Thoracic aorta (tissue), 2 donors: ENCODE data around the gene TRIM63. TPM values are rescaled to one million over a fixed set of nuclear protein-coding genes. Genes with fewer than 3 reads are reported as not detected.

Experiments used
- ATAC-seq: fragments of 150-250 bp; one replicate; pipeline ENCODE4 v1.8.0; 2017; ENCODE audit warnings: low read depth; ENCODE audit not compliant: insufficient number of reproducible peaks, low FRiP score
- DNase-seq: peaks from one replicate; pipeline ENCODE4 v3.0.0-alpha.2; 2020; ENCODE audit warnings: low spot score
- H3K27ac ChIP-seq, 2 donors: fragments of 200-600 bp; sonication (generic); 1 replicate in 1 of 2; 2 replicates in 1 of 2; pipeline ENCODE4 v1.5.1; 2016; ENCODE audit warnings: mild to moderate bottlenecking in 2 of 2, moderate library complexity in 2 of 2
- H3K27me3 ChIP-seq: fragments of 200-600 bp; sonication (generic); replicated peaks from 2 replicates; pipeline ENCODE4 v1.6.0; 2016; ENCODE audit warnings: mild to moderate bottlenecking; ENCODE audit not compliant: insufficient read depth
- H3K36me3 ChIP-seq: fragments of 200-600 bp; sonication (generic); one replicate; pipeline ENCODE4 v1.5.1; 2016
- H3K4me1 ChIP-seq, 2 donors: fragments of 200-600 bp; sonication (generic); 1 replicate in 1 of 2; 2 replicates in 1 of 2; pipeline versions ENCODE4 v1.5.1 to v1.6.0; 2016; ENCODE audit warnings: low read depth in 2 of 2, mild to moderate bottlenecking in 1 of 2; ENCODE audit not compliant: control insufficient read depth in 1 of 2
- H3K4me3 ChIP-seq: fragments of 200-600 bp; sonication (generic); 2 replicates; pipeline ENCODE4 v1.5.1; 2016; ENCODE audit warnings: mild to moderate bottlenecking
- H3K9me3 ChIP-seq: fragments of 200-600 bp; sonication (generic); 2 replicates; pipeline ENCODE4 v1.5.1; 2016
- total RNA-seq, 2 donors: library from RNA; depleted of rRNA; stranded (reverse); fragments of >200 nt; gene quantifications; one replicate each; pipeline versions ENCODE4 v1.1.0 to v1.2.3, GENCODE V29; 2016
- TF ChIP-seq, protein P1 (sequence below): fragments of 200-600 bp; sonication (generic); IDR thresholded peaks from one replicate; pipeline ENCODE4 v1.5.1; 2019; ENCODE audit warnings: antibody characterized with exemption

The TRIM63 gene
- total RNA-seq, 2 donors from 2014 or later = not detected

DNA sequence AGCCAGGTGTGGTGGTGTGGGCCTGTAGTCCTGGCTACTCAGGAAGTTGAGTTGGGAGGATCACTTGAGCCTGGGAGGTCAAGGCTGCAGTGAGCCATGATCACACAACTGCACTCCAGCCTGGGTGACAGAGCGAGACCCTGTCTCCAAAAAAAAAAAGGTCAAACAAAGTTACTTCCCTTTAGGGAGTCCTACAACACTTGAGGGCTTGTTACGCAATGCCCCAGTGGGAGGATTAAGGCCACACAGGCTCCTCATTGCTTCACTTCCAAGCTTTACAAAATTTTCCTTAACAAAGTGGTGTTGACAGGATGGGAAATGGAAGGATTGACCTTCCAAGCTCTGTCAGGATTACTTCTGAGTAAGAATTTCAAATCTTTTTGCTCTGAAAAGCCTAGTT, 52.1 kb downstream of the TRIM63 start:
- H3K27me3 ChIP-seq = no peaks in the 10 kb centered on the region
- DNase-seq (no peak), ATAC-seq (no peak)
- no peaks in the 10 kb centered on the region for H3K9me3 ChIP-seq
- H3K27ac ChIP-seq = no peak overlapping the region
- no peak overlapping the region for H3K4me3 ChIP-seq
- peaks cover 0 to 6% of the 10 kb centered on the region in 2 donors for H3K4me1 ChIP-seq
- no peaks in the 10 kb centered on the region for H3K36me3 ChIP-seq
- TF ChIP-seq, protein P1, sequence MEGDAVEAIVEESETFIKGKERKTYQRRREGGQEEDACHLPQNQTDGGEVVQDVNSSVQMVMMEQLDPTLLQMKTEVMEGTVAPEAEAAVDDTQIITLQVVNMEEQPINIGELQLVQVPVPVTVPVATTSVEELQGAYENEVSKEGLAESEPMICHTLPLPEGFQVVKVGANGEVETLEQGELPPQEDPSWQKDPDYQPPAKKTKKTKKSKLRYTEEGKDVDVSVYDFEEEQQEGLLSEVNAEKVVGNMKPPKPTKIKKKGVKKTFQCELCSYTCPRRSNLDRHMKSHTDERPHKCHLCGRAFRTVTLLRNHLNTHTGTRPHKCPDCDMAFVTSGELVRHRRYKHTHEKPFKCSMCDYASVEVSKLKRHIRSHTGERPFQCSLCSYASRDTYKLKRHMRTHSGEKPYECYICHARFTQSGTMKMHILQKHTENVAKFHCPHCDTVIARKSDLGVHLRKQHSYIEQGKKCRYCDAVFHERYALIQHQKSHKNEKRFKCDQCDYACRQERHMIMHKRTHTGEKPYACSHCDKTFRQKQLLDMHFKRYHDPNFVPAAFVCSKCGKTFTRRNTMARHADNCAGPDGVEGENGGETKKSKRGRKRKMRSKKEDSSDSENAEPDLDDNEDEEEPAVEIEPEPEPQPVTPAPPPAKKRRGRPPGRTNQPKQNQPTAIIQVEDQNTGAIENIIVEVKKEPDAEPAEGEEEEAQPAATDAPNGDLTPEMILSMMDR = no peak

DNA sequence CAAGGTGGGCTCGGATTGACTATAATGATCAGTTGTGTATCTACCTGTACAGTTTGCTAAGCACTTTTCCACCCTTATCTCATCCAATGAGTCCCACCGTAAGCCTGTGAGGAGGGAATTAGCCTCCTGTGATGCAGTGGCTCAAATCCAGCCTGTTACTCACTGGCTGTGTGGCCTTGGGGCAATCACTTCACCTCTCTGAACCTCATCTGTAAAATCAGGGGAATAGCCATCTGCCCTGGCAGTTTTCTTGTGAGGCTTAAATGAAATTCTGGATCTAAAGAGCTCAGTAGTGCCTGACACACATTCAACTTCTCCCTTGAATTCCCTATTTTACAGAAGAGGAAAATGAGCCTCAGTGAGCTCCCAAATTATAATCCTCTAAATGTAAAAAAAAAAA, 53.3 kb downstream of the TRIM63 start:
- DNase-seq = no peak
- TF ChIP-seq, protein P1 = no peak
- no peaks in the 10 kb centered on the region for H3K36me3 ChIP-seq

DNA sequence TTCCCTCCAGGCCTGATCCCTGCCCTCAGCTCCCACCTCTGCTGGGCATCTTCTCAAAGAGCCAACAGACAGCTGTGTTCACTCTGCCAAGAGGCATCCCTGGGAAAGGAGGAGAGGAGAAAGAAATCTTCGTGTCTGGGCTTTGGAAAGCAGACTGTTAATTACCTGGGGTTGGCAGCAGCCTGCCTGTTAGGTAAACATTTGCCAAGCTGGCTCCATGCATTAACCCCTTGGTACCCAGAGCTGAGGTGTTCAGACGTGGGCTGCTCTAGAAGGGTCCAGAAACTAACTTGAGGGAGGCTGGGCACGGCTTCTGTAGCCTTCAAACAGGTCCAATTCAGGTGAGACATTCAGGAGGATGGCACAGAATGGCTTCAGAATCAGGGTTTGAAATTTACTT, 54.6 kb downstream of the TRIM63 start:
- no peak overlapping the region for H3K4me3 ChIP-seq
- no peak overlapping the region for H3K27ac ChIP-seq
- DNase-seq = no peak
- ATAC-seq = no peak
- TF ChIP-seq, protein P1 = no peak
- no peaks in the 10 kb centered on the region for H3K27me3 ChIP-seq
- H3K4me1 ChIP-seq = no peaks in the 10 kb centered on the region
- H3K9me3 ChIP-seq = no peaks in the 10 kb centered on the region
- no peaks in the 10 kb centered on the region for H3K36me3 ChIP-seq

More for the DNA sequence above, 53.3 kb downstream of the TRIM63 start:
- ATAC-seq = no peak
- no peaks in the 10 kb centered on the region for H3K4me1 ChIP-seq
- no peaks in the 10 kb centered on the region for H3K9me3 ChIP-seq
- no peaks in the 10 kb centered on the region for H3K27me3 ChIP-seq
- no peak overlapping the region for H3K4me3 ChIP-seq
- H3K27ac ChIP-seq = no peak overlapping the region

DNA sequence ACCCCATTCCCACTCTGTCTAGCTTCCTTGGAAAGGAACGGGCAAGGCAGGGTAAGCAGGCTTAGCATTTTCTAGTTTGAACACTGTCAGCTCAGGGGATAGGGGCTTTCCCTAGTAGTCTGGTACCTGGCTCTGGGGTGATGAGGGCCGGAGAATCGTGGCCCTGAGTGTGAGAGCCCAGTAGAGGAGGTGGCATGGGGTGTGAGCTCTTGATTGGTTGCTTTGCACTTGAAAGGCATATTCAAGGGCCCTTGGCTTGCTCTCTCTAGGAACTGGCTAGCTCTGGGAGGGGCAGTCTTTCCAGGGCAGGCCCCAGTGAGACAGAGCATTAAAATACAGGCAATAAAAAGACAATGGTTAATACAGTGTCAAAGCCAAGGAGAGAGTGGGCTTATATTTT, 56.6 kb downstream of the TRIM63 start:
- Histone ChIP-seq H3K9me3 (no peaks in the 10 kb centered on the region), H3K4me3 (no peak overlapping the region), H3K27ac (no peak overlapping the region), H3K27me3 (no peaks in the 10 kb centered on the region), H3K4me1 (no peaks in the 10 kb centered on the region), H3K36me3 (no peaks in the 10 kb centered on the region)
- TF ChIP-seq, protein P1 = no peak
- no peak for ATAC-seq
- no peak for DNase-seq

DNA sequence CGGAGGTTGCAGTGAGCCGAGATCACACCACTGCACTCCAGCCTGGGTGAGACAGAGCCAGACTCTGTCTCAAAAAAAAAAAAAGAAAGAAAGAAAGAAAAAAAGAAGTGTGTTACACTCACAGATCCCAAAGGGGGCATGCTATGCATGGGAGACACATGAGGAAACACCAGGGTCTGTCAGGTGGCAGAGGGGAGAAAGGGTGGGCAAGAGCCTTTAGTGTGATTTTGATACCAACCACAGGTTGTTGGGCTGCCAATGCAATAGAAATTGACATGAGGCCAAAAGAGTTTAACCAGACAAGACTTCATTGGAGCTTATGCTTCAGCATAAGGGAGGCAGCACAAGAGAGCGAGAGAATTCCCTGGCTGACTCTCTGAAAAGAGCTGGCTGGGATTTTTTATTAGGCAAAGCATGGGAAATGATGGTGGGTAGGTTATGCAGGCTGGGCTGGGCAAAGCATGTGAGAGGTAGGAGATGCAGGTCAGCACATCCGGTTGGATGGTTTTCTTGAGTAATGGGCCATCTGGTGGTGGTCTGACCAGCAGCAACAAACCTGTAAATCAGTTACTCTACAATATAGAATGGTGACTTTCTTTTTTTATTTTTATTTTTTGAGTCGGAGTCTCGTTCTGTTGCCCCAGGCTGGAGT, 57.5 kb downstream of the TRIM63 start:
- no peaks in the 10 kb centered on the region for H3K27me3 ChIP-seq
- DNase-seq = no peak
- no peak overlapping the region for H3K4me3 ChIP-seq
- TF ChIP-seq, protein P1 = no peak
- H3K27ac ChIP-seq = no peak overlapping the region
- H3K36me3 ChIP-seq = no peaks in the 10 kb centered on the region
- ATAC-seq = no peak
- no peaks in the 10 kb centered on the region for H3K9me3 ChIP-seq
- no peaks in the 10 kb centered on the region for H3K4me1 ChIP-seq
